GM23248 (cell line): Measurements from ENCODE around the gene CLDN17.

Source experiments
- EZH2 ChIP-seq: fragments of 200-600 bp; sonication (generic); IDR thresholded peaks from 2 replicates; pipeline ENCODE4 v1.6.1; 2018; ENCODE audit warnings: antibody characterized with exemption, mild to moderate bottlenecking; ENCODE audit not compliant: insufficient read depth, poor library complexity, severe bottlenecking
- EZH2phosphoT487 ChIP-seq: fragments of 200-600 bp; sonication (generic); IDR thresholded peaks from 2 replicates; pipeline ENCODE4 v1.6.1; 2018; ENCODE audit warnings: antibody characterized with exemption, moderate library complexity, mild to moderate bottlenecking, low read depth; ENCODE audit not compliant: insufficient read depth

DNA sequence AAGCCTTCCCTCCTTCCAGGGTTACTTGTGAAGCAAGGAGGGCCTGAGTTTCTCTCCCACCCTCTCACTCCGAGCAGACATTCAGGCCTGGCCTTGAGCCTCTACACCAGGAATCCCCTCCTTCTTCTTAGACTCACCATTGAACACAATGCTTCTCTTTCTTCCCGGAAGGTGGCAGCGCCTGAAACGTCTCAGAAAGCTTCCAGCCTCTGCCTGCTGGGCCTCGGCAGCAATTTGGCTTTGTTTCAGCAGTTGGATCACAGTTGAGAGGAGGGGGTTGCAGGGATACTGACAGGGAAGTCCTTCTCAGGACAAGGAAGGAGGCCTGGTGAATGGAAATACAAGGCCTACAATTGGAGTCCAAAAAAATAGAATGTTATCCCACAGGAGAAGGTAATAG is 43.0 kb upstream of the CLDN17 start:
- TF ChIP-seq EZH2 (no peak), EZH2phosphoT487 (no peak)
